AG04449 (cell line): ENCODE data around the gene CAPN2.

Source experiments
- CTCF ChIA-PET: fragments of 350-600 bp; formaldehyde crosslinking; extraction: SDS; loops from one replicate; lab custom pipeline; 2021; ENCODE audit warnings: antibody characterized with exemption; lab: Yijun Ruan, JAX
- POLR2A ChIA-PET: fragments of 400-600, 350-600 bp; formaldehyde crosslinking; extraction: SDS; loops from one replicate; lab custom pipeline; 2020; ENCODE audit warnings: antibody characterized with exemption, inconsistent platforms; lab: Yijun Ruan, JAX
- DNase-seq: peaks from one replicate; pipeline ENCODE4 v3.0.0-alpha.2; 2010; ENCODE audit warnings: low read depth, low spot score
- H3K4me3 ChIP-seq: 2 replicates; pipeline ENCODE4 v1.5.1; 2011; ENCODE audit warnings: low read depth, mild to moderate bottlenecking, control low read depth, low read length
- CTCF ChIP-seq: IDR thresholded peaks from one replicate; pipeline ENCODE4 v1.5.1; 2011; ENCODE audit warnings: mild to moderate bottlenecking, moderate library complexity, low read length, control low read depth, inconsistent platforms; ENCODE audit not compliant: insufficient read depth; ENCODE audit errors: missing control alignments

Gene CAPN2

GRCh38 chr1:223714421-223714724, 2.0 kb downstream of the CAPN2 start:
- CTCF ChIA-PET: interaction anchor here (1.0 kb wide), 1 partner anchor 35 kb away, joined by 4 read pairs; no protein-coding TSS in a partner anchor
- POLR2A ChIA-PET: interaction anchor here (2.2 kb wide), 1 partner anchor 10 kb away, joined by 8 read pairs; no protein-coding TSS in a partner anchor
- peak overlapping the region; percentile 95 for H3K4me3 ChIP-seq
- TF ChIP-seq CTCF: no peak
- DNase-seq: no peak

DNA sequence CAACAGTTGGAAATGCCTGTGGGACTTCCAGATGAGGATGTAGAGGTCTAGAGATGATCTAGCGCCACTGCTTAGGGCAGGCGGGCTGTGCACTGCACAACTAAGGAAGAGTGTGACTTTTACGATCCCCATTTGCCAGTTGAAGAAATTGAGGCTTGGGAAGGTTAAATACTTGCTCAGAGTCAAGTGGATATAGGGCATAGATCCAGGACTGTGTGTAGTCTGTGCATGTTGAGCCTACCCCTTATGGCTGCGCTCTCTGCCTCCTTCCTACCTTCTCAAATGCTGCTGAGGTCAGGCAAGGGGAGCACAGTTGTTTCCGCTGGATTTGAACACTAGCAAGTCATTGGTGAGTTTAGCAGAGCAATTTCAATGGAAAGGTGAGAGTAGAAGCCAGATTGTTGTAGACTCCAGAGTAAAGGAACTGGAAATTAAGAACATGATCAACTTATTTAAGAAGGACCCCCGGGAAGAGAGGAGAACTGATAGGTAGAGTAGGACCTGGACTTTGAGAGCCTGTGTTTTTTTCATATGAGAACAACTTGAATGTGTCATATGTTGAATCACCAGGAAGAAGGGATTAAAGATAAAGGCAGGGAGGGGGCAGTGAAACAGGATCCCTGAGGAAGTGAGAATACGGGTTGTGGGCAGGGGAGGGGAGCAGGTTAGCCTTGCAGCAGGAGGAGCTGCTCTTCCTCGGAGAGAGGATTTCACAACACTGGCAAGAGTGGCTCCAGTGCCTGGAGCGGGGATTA, 2.7 kb downstream of the CAPN2 start:
- peak overlapping the region; percentile 95 for H3K4me3 ChIP-seq
- CTCF ChIA-PET: interaction anchor here (1.0 to 4.0 kb wide), 2 partner anchors 34 to 36 kb away, joined by 4 to 36 read pairs; no protein-coding TSS in a partner anchor
- DNase-seq: no peak
- POLR2A ChIA-PET: interaction anchor here (0.8 to 2.5 kb wide), 6 partner anchors 8 to 34 kb away, joined by 3 to 16 read pairs (median 8); no protein-coding TSS in a partner anchor
- TF ChIP-seq CTCF: peak; percentile 3

DNA sequence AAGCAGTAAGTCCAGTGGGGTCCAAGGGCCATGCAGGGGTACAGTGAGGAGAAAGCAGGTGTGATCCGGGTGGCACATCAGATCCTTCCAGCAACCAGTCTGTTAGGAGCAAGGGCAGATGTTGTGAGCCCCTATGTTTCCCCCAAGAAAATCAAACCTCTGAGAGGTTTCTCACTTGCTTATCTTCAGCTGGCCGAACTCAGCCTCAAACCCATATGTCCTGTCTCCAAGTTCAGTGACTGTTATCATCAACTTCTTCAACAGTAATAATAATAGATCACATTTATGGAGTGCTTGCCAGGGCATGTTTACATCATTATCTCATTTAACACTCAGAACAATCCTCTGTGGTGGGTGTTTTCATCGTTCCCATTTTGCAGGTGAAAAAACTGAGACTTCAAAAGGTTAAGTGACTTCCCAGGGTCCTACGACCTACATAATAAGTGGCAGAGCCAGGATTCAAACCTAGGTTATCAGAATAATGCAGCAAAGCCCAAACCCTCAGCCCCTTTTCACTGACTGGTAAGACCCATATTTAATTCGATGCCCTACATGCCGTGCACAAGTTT, 3.3 kb downstream of the CAPN2 start:
- ChIA-PET CTCF (interaction anchor here (1.3 to 4.0 kb wide), 2 partner anchors 35 to 56 kb away, joined by 3 to 36 read pairs; no protein-coding TSS in a partner anchor), POLR2A (interaction anchor here (0.8 to 2.5 kb wide), 8 partner anchors 9 to 130 kb away, joined by 3 to 16 read pairs (median 4); partner anchors contain the start of gene TP53BP2)
- no peak for TF ChIP-seq CTCF
- no peak for DNase-seq
- H3K4me3 ChIP-seq: peak overlapping the region; percentile 37

- no peak for DNase-seq
These were observed 4.0 kb downstream of the CAPN2 start for GRCh38 chr1:223716302-223716862.

DNA sequence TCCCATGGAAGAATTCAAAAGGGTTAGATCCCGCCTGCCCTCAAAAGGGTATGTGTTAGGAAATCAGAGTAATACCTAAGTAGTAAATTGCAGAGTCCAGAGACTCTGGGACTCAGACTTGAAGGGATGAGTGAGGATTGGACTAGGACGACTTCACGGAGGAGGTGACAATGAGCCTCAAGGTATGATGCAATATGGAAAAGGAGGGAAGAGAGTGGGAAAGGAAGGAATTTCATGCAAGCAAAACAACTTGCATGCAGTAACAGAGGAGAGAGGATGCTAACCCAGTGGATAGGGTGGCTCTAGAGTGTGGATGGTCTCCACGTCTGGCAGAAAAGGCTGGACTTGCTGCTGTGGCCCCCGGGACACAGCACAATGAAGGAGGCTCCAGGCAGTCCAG, 4.8 kb downstream of the CAPN2 start:
- no peak for TF ChIP-seq CTCF
- DNase-seq: no peak
- CTCF ChIA-PET: interaction anchor here (1.3 to 4.0 kb wide), 3 partner anchors 11 to 55 kb away, joined by 3 to 36 read pairs (median 11); no protein-coding TSS in a partner anchor
- no peak overlapping the region for H3K4me3 ChIP-seq
- POLR2A ChIA-PET: interaction anchor here (1.1 to 2.5 kb wide), 3 partner anchors 9 to 16 kb away, joined by 3 to 15 read pairs (median 11); no protein-coding TSS in a partner anchor

More at GRCh38 chr1:223716302-223716862, 4.0 kb downstream of the CAPN2 start:
- ChIA-PET POLR2A (interaction anchor here (0.8 to 2.5 kb wide), 5 partner anchors 9 to 130 kb away, joined by 3 to 16 read pairs (median 4); partner anchors contain the start of gene TP53BP2), CTCF (interaction anchor here (1.3 to 4.0 kb wide), 2 partner anchors 34 to 55 kb away, joined by 3 to 36 read pairs; no protein-coding TSS in a partner anchor)
- peak overlapping the region; percentile 27 for H3K4me3 ChIP-seq
- no peak for TF ChIP-seq CTCF
